ENCODE results near the gene WIPF2. TPM values are rescaled to one million over a fixed set of nuclear protein-coding genes. Genes with fewer than 3 reads are reported as not detected.

WIPF2 gene
- polyA plus RNA-seq, 6 donors from 2014 or later = 2.9 to 11.4 (median 9.2) TPM

DNA sequence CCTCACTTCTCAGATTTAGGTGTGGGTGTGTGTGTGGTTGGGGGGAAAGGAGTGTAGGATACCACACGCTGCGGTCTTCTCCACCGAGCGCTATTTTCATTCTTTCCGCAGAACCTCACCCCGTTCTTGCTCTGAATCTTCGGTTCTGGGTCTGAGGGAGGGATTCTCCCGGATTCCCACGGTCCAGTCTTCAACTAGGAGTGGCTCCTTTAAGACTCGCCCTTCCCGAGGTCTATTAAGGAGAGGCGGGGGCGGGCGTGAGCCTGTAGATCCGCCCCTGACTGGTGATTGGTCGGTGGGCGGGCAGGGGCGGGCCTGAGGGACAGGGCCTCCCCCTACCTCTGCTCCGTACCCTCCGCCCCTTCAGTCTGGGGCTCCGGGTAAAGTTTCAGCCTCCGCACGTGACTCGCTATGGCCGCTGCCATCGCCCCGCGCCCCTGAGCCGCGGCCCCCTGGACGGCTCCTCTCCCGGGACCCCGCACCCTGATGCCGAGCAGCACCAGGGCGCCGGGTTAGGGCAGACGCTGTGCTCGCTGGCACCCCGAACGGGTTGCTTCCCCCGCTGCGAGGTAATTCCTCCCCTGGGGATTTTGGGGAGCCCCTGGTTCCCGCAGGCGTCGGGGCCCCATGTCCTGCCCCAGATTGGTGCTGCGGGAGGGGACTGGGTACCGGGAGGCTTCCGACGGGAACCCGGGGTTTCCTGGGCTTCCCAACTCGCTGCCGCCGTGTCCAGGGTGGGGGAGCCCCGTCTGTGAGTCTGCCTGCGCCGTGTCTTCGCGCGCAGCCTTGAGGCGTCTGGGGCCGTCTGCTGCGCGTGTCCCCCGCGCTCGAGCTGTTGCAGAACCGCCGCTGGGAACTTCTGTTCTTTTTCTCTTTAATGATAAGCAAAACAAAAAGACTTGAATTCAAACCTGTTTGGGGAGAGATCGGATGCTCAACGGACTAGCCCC is 99.1 kb downstream of the WIPF2 start:
- H3K4me1 Mint-ChIP-seq = peaks cover 70 to 82% (median 75%) of the 10 kb centered on the region in 3 donors
- H3K27me3 Mint-ChIP-seq = peaks cover 0 to 4% (median 0%) of the 10 kb centered on the region in 3 donors
- peak; percentile 63 to 65 for ATAC-seq (ENCODE audit: low read depth in 2 of 2)
- peak overlapping the region; percentile 98 to 100 (median 100) for H3K27ac Mint-ChIP-seq
- peaks cover 0 to 6% (median 0%) of the 10 kb centered on the region in 7 donors for H3K9me3 Mint-ChIP-seq
- DNase-seq = peak; percentile 92
- H3K4me3 Mint-ChIP-seq = peak overlapping the region; percentile 89 to 97 (median 94)
- H3K36me3 Mint-ChIP-seq = no peaks in the 10 kb centered on the region

GRCh38 chr17:40318830-40319391 is 99.8 kb downstream of the WIPF2 start:
- peaks cover 71 to 90% (median 76%) of the 10 kb centered on the region in 3 donors for H3K4me1 Mint-ChIP-seq
- no peak for DNase-seq
- H3K27me3 Mint-ChIP-seq = peaks cover 0 to 4% (median 0%) of the 10 kb centered on the region in 3 donors
- H3K36me3 Mint-ChIP-seq = no peaks in the 10 kb centered on the region
- ATAC-seq (ENCODE audit: low read depth in 2 of 2) = no peak
- H3K27ac Mint-ChIP-seq = peak overlapping the region; percentile 98 to 100 (median 100)
- peak overlapping the region; percentile 89 to 97 (median 94) for H3K4me3 Mint-ChIP-seq
- peaks cover 0 to 6% (median 0%) of the 10 kb centered on the region in 7 donors for H3K9me3 Mint-ChIP-seq

DNA sequence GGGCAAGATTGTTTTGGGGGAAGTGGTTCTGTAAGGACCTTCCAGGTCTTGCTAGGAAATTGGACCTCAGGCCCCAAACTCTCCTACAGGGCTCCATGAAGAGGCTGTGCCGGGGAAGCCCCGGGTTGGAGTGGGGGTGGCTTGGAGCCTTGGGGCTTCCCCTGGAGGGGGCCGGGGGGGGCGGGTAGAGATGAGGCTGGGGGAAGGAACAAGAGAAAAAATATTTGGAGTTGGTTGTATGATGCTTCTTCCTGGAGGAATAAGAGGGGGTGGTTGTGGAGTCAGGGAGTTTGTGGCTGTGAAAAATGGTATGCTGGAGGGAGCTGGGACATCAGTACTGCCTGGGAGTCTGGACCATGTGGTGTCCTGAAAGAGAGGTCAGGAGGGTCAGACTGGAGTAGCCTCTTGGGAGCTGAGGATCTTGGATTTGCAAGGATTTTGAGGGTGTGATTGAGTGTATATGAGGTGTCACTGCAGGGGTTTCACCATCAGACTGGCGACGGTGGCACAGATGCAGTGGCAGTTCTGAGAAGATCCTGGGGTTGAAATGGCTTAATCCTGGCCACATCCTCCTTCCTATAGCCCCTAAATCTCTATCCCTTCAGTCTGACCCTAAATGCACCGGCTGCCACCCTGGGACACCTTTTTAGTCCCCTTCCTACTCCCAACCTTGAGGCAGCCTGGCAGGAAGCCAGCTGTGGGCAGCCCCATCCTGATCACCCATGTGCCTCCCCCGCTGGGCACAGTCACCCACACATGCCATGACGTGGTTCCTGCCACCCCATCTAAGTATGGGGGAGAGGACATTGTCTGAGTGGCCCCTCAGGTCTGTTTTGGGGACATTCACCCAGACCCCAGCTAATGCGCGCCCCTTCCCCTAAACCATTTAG is 100.8 kb downstream of the WIPF2 start:
- peaks cover 70 to 93% (median 78%) of the 10 kb centered on the region in 3 donors for H3K4me1 Mint-ChIP-seq
- peak; percentile 62 for DNase-seq
- H3K27me3 Mint-ChIP-seq = peaks cover 0 to 4% (median 0%) of the 10 kb centered on the region in 3 donors
- peak overlapping the region; percentile 94 to 100 (median 100) for H3K27ac Mint-ChIP-seq
- H3K9me3 Mint-ChIP-seq = peaks cover 0 to 6% (median 0%) of the 10 kb centered on the region in 7 donors
- no peak for ATAC-seq (ENCODE audit: low read depth in 2 of 2)
- peak overlapping the region; percentile 89 to 97 (median 94) for H3K4me3 Mint-ChIP-seq
- no peaks in the 10 kb centered on the region for H3K36me3 Mint-ChIP-seq

GRCh38 chr17:40320756-40321523 is 101.8 kb downstream of the WIPF2 start:
- Mint-ChIP-seq H3K4me1 (peaks cover 79 to 93% (median 84%) of the 10 kb centered on the region in 3 donors), H3K27me3 (peaks cover 0 to 4% (median 0%) of the 10 kb centered on the region in 3 donors), H3K4me3 (peak overlapping the region; percentile 89 to 97 (median 94)), H3K9me3 (peaks cover 0 to 6% (median 0%) of the 10 kb centered on the region in 7 donors), H3K36me3 (no peaks in the 10 kb centered on the region), H3K27ac (peak overlapping the region; percentile 94 to 100 (median 100))
- DNase-seq (no peak), ATAC-seq (ENCODE audit: low read depth in 2 of 2) (no peak)

DNA sequence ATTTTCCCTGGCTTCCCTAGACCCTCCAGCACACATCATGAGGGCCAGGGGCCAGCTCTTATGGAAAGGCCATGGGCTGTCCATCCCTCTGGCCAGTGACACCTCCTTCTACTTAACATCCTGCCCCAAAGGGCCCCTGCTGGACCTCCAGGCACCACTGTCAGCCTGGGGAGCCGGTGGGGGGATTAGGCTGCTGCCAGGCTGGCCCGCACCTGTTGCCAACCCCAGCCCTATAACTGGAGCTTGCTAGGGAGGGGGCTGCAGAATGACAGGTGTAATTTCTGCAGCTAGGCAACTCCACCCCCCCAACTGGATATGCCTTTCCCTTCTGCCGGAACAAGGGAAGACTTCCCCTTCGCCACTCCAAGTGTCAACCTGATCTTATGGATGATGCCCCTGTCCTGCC is 102.4 kb downstream of the WIPF2 start:
- Mint-ChIP-seq H3K9me3 (peaks cover 0 to 6% (median 0%) of the 10 kb centered on the region in 7 donors), H3K27me3 (peaks cover 0 to 4% (median 0%) of the 10 kb centered on the region in 3 donors), H3K36me3 (no peaks in the 10 kb centered on the region), H3K4me1 (peaks cover 81 to 93% (median 84%) of the 10 kb centered on the region in 3 donors), H3K4me3 (peak overlapping the region; percentile 82 to 97 (median 92)), H3K27ac (peak overlapping the region; percentile 100)
- no peak for DNase-seq
- no peak for ATAC-seq (ENCODE audit: low read depth in 2 of 2)

DNA sequence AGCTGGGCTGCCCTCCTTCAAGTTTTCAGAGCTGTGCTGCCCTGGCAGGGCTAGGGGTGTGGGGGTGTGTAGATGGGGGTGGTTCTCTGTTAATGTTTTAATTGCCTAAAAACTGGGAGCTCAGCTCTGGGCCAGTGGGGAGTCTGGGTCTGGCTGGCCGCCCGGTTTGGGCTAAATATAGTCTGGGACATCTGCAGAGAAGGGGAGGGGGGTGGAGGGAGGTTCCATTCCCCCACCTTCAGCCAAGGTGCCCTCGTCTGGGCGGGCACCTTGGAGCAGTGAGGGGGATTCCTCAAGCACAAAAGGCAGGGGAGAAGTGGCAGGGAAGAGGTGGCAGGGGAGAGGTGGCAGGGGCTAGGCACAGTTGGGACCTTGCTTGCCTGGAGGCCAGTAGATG is 102.9 kb downstream of the WIPF2 start:
- no peak for DNase-seq
- Mint-ChIP-seq H3K9me3 (peaks cover 0 to 6% (median 0%) of the 10 kb centered on the region in 7 donors), H3K36me3 (no peaks in the 10 kb centered on the region), H3K4me3 (peak overlapping the region; percentile 82 to 97 (median 92)), H3K4me1 (peaks cover 86 to 97% (median 87%) of the 10 kb centered on the region in 3 donors), H3K27ac (peak overlapping the region; percentile 100), H3K27me3 (peaks cover 0 to 4% (median 0%) of the 10 kb centered on the region in 3 donors)
- ATAC-seq (ENCODE audit: low read depth in 2 of 2) = no peak

DNA sequence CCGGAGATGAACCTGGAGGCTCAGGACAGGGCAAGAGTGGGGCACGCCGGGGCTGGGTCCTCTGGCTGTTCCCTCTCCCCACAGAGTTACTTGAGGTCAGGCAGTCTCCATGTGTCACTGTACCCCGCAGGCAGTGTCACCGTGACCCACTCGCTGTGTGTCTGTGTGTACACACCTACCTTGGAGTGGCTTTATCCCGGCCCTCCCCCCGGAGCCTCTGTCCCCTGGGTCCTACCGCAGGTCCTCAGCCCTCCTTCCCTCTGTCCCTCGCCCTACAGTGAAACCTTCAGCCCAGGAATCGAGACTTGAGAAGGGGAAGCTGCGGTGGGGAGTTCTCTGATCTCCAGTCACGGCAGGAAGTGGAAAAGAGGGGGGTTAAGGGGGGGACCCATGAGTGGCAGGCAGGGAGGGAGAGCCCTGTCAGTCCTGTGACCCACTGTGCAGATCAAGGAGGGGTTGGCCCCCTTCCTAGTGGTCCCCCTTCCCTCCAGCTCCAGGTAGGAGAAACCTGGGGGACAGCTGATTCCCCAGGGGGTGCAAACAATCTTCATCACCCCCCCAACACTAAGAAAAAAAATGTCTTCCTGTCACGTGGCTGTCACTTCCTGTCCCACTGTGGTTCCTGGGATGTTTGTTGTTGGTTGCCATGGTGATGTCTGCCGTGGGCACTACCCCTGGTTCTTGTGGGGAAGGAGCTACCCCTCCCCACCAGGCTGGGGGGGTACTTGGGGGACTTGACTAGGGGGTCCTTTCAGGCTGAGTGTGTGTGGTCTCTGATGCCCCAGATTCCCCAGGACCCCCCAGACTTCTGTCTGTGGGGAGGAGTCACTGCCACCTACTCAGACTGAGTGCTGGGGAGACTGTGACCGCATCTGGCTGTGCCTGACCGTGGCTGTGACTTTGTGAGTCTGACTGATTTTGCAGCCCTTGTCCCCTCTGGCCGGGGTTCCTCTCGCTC is 103.5 kb downstream of the WIPF2 start:
- Mint-ChIP-seq H3K4me3 (peak overlapping the region; percentile 82 to 97 (median 92)), H3K36me3 (no peaks in the 10 kb centered on the region), H3K9me3 (peaks cover 0 to 6% (median 0%) of the 10 kb centered on the region in 7 donors), H3K27me3 (peaks cover 0 to 4% (median 0%) of the 10 kb centered on the region in 3 donors), H3K4me1 (peaks cover 87 to 97% (median 91%) of the 10 kb centered on the region in 3 donors), H3K27ac (peak overlapping the region; percentile 100)
- ATAC-seq (ENCODE audit: low read depth in 2 of 2) = peak; percentile 36 to 45
- DNase-seq = peak; percentile 98

GRCh38 chr17:40323391-40324381 is 104.6 kb downstream of the WIPF2 start:
- H3K36me3 Mint-ChIP-seq = no peaks in the 10 kb centered on the region
- peak overlapping the region; percentile 100 for H3K27ac Mint-ChIP-seq
- H3K4me1 Mint-ChIP-seq = peaks cover 92 to 97% (median 93%) of the 10 kb centered on the region in 3 donors
- ATAC-seq (ENCODE audit: low read depth in 2 of 2) (peak; percentile 49 to 50), DNase-seq (peak; percentile 89)
- peaks cover 0 to 6% (median 0%) of the 10 kb centered on the region in 7 donors for H3K9me3 Mint-ChIP-seq
- H3K4me3 Mint-ChIP-seq = peak overlapping the region; percentile 82 to 97 (median 92)
- peaks cover 0 to 4% (median 0%) of the 10 kb centered on the region in 3 donors for H3K27me3 Mint-ChIP-seq

- H3K4me1 Mint-ChIP-seq = peaks cover 88 to 96% (median 93%) of the 10 kb centered on the region in 3 donors
- peak overlapping the region; percentile 100 for H3K27ac Mint-ChIP-seq
- peaks cover 0 to 6% (median 0%) of the 10 kb centered on the region in 7 donors for H3K9me3 Mint-ChIP-seq
- peaks cover 0 to 4% (median 0%) of the 10 kb centered on the region in 3 donors for H3K27me3 Mint-ChIP-seq
- no peaks in the 10 kb centered on the region for H3K36me3 Mint-ChIP-seq
- ATAC-seq (ENCODE audit: low read depth in 2 of 2) (peak in 1 of 2 donors; percentile 7), DNase-seq (peak; percentile 60)
- peak overlapping the region; percentile 82 to 97 (median 91) for H3K4me3 Mint-ChIP-seq
Observed at GRCh38 chr17:40325156-40326013, 106.3 kb downstream of the WIPF2 start.
